ENCODE measurements around the gene TNFRSF19.
A peak's percentile ranks its signal among the peaks of the same experiment; 100 is the strongest.
"Not testable (repeated sequence)": the region's sequence is repeated elsewhere in the genome, so short reads cannot be mapped to it uniquely, and the experiment has no call there.

Gene TNFRSF19

GRCh38 chr13:23656637-23657371, 86.6 kb downstream of the TNFRSF19 start:
- DNase-seq = peak; percentile 62

- no peak for DNase-seq
Observed at GRCh38 chr13:23658929-23659541, 88.8 kb downstream of the TNFRSF19 start.

DNA sequence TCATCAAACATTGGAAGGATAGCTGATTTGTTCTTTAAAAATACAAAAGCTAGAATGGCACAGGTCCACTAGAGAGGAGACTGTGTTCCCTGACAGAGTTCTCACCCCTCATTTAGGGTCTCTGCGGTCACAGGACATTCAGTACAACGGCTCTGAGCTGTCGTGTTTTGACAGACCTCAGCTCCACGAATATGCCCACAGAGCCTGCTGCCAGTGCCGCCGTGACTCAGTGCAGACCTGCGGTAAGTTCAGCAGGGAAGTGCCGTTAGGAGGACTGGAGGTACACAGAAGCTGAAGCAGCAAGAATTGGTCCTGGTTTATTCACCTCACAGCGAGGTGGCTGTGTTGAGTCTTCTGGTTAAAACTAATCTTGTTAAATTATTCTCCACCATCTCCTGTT, 90.0 kb downstream of the TNFRSF19 start:
- no peak for DNase-seq

DNA sequence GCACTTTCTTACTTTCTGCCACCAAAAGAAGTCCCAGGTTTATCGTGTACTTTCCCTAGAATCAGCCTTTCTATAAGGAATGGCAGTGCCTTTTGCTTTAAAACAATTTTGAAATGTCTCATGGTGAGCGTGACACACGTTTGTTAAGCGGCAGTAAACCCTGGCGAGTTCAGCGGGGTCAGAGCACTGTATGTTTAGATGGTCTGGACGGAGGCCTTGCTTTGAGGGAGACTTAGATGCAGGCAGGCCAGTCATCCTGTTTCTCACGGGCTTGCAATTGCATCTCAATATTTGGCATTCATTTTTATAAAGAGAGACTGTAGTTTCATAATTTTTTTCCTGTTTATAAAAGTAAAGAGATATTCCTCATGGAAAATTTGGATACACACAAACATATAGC, 96.4 kb downstream of the TNFRSF19 start:
- DNase-seq = no peak

DNA sequence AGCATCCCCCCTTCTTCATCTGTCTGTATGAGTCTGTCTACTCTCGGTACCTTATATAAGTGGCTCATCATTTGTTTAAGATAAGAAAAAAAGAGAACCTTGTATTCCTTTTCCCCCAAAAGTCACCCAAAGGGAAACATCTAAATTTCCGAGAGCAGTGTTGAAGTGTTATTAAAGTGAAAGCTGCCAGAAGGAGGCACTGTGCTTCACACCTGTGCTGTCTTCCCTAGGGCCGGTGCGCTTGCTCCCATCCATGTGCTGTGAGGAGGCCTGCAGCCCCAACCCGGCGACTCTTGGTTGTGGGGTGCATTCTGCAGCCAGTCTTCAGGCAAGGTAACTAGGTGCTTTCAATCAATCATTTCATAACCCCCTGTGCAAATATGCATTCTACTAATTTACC, 97.5 kb downstream of the TNFRSF19 start:
- DNase-seq = no peak

GRCh38 chr13:23668562-23668961, 98.3 kb downstream of the TNFRSF19 start:
- peak; percentile 53 for DNase-seq

- no peak for DNase-seq
Observed at GRCh38 chr13:23670793-23671192, 100.6 kb downstream of the TNFRSF19 start.

DNA sequence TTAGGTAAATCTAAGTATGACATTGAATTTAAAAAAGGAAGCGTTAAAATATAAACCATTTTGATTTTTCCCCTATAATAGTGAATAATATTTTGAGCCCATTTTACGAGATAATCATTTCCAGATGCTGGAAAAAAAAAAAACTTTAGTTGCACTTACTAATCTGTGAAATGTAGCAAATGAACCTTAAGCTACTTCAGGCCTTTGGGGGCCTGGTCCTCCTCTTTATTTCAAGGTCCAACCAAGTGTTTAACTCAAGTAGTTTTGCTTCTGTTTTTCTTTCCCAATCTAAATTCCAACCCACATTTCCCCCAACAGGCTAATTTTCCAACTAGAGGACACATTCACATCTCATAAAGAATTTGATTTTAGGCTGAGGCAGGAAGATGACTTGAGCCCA, 101.2 kb downstream of the TNFRSF19 start:
- peak; percentile 69 for DNase-seq

- DNase-seq = peak; percentile 24
Observed at GRCh38 chr13:23671897-23672296, 101.7 kb downstream of the TNFRSF19 start.

DNA sequence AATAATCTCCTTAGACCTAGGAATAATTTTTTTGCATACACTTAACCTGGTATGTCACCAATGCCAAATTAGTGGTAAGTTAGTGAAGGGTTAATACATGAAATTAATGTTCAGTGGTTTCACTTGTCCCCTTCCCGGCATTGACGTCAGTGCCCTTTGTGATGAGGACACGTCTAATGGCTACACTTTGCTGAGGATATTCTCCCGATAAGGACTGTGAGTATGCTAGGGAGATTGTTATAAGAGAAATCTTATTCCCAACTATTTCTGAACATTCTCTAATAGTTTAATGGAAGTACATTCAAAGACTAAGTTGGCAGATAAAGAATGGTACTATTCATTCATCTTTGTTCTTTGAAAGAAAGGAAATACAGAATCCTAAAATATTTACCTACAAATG, 102.4 kb downstream of the TNFRSF19 start:
- no peak for DNase-seq

GRCh38 chr13:23673354-23673753, 103.1 kb downstream of the TNFRSF19 start:
- DNase-seq = peak; percentile 93

DNA sequence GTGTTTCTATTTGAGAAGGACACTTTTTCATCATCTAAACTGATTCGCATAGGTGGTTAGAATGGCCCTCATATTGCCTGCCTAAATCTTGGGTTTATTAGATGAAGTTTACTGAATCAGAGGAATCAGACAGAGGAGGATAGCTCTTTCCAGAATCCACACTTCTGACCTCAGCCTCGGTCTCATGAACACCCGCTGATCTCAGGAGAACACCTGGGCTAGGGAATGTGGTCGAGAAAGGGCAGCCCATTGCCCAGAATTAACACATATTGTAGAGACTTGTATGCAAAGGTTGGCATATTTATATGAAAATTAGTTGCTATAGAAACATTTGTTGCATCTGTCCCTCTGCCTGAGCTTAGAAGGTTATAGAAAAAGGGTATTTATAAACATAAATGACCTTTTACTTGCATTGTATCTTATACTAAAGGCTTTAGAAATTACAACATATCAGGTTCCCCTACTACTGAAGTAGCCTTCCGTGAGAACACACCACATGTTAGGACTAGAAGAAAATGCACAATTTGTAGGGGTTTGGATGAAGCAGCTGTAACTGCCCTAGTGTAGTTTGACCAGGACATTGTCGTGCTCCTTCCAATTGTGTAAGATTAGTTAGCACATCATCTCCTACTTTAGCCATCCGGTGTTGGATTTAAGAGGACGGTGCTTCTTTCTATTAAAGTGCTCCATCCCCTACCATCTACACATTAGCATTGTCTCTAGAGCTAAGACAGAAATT, 103.8 kb downstream of the TNFRSF19 start:
- no peak for DNase-seq

DNA sequence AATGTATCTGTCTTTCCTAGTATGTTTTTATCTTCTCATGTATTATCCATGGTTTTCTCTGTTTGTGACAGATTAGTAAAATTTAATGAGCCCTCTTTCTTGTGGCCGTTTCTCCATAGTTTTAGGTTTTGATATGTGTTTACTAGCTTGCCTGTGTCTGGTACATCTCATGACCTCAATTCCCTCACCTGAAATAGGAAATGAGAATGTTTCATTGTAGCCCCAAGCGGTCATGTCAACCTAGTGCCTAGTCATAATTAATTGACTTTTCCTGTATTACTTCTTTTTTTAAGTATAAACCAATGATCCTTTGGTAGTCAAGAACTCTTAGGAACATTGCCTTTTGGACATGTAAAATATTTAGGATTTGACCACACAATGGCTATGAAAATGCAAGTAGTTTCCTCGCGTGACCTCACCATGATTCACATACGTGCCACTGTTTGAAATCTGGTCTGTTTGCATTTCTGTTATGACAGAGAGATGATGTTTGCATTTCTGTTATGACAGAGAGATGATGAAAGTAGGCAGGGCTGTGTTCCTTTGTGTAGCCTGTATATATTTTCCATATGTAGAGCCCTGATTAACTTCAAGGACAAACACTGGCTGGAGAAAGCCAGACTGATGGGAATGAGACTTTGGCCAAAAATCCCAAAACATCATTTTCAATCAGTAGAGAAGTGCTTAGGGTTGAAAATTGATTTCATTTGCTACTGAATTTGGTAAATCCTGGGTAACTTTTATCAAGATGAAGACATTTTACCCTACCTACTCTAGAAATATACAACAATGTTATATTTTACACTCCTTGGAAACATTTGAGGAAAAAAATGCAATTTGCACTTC, 104.8 kb downstream of the TNFRSF19 start:
- peak; percentile 91 for DNase-seq

- DNase-seq = not testable (repeated sequence)
Observed at GRCh38 chr13:23677679-23678288, 107.6 kb downstream of the TNFRSF19 start.

DNA sequence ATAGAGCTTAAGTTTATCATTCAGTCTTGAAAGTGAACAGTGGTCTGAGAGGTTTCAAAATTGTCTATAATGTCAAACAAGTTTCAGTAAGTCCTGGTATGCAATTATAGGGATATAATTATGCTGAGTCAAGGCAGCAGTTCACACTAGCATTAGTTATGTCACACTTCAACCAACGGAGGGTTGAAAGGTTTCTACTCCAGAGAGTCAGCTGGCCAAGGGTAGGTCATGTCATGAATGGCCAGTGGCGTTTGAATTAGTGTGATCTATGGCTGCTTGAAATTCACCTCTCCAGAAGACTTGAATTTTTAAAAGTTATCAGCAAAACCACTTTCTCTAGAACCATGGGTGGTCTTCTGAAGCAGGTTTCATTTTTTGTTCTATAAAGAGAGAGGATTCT, 108.6 kb downstream of the TNFRSF19 start:
- no peak for DNase-seq

DNA sequence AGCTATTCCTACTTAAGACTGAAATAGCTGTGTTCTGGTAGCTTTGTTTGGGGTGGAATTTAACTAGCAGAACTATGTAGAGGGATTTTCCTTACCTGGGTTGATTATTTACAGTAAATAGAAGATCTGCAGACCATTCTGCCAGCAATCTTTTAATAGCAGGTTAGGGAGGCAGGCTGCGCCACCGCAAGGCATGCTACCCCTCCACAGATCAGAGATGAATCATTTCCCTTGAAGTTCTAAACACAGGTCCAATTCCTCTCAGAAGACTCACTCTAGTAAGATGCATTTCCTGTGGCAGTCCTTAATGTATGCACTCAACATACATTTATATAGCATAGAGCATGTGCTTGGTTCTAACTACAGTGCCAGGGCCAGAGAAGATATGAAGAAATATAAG, 109.0 kb downstream of the TNFRSF19 start:
- DNase-seq = peak; percentile 90

DNA sequence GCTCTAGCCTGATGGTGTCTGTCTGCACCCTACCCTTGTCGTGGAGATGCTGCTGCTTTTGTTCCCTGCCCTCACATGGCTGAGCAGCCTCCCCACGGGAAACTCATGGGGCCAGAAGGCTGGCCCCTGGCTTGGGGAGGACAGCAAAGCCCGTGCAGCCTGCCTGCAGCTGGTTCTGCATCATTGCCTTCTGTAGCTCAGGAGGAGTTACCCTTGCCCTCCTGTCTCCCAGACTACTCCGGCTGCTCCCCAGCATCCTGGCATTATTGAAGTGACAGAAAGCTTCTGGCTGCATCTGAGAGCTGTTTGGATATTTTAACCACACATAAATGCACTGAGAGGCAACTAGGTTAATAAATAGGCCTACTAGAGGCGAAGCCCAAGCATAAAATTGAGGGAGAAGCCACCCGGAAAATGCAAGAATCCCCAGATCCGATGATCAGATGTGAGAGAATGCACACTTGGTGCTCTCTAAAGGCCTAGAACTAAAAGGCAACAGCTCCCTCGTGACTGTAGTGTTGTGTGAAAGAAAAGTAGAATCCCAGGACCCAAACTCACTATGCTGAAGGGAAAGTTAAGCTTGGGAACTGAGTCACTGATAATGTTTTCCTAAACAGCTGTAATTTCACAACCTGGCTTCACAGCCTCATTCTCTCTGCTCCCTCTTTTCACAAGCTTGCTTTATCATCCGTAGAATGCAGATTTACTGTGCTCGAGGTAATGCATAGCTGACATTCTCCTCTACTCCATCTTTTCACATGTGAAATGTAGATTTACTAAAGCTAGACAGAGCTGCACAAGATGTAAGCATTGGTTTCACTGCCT, 110.8 kb downstream of the TNFRSF19 start:
- DNase-seq = peak; percentile 55

- DNase-seq = no peak
Observed at GRCh38 chr13:23683084-23683483, 112.9 kb downstream of the TNFRSF19 start.

GRCh38 chr13:23684647-23685046, 114.4 kb downstream of the TNFRSF19 start:
- no peak for DNase-seq

- no peak for DNase-seq
Observed at GRCh38 chr13:23685416-23685815, 115.2 kb downstream of the TNFRSF19 start.

DNA sequence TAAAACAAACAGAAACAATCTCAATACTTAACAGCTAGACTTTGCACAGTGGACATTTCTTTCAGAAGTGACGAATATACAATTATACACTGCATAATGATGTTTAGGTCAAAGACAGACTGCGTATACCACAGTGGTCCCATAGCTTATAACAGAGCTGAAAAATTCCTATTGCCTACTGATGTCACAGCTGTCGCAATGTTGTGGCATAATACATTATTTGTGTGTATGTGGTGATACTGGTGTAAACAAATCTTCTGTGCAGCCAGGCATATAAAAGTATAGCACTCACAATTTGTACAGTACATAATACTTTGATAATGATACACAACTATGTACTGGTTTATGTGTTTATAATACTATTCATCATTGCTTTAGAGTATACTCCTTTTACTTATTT, 116.7 kb downstream of the TNFRSF19 start:
- no peak for DNase-seq

DNA sequence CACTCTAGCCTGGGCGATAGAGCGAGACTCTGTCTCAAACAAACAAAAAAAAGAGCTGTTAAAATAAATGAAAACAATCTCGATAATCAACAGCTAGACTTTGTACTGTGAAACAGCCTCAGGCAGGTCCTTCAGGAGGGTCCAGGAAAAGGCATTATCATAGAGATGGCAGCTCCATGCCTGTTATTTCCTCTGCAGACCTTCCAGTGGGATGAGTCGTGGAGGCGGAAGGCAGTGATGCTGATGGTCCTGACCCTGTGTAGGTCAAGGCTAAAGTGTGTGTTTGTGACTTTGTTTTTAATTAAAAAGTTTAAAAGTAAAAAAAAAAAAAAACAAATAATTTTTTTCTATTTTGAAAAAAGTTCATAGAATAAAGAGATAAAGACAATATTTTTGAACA, 117.4 kb downstream of the TNFRSF19 start:
- DNase-seq = no peak
